ENCODE data around the gene ZRANB1. TPM values are rescaled to one million over a fixed set of nuclear protein-coding genes. Genes with fewer than 3 reads are reported as not detected.

The ZRANB1 gene
- polyA plus RNA-seq, 1 of the 3 experiments (the other 2 are of a cell fraction): 6.2 TPM

DNA sequence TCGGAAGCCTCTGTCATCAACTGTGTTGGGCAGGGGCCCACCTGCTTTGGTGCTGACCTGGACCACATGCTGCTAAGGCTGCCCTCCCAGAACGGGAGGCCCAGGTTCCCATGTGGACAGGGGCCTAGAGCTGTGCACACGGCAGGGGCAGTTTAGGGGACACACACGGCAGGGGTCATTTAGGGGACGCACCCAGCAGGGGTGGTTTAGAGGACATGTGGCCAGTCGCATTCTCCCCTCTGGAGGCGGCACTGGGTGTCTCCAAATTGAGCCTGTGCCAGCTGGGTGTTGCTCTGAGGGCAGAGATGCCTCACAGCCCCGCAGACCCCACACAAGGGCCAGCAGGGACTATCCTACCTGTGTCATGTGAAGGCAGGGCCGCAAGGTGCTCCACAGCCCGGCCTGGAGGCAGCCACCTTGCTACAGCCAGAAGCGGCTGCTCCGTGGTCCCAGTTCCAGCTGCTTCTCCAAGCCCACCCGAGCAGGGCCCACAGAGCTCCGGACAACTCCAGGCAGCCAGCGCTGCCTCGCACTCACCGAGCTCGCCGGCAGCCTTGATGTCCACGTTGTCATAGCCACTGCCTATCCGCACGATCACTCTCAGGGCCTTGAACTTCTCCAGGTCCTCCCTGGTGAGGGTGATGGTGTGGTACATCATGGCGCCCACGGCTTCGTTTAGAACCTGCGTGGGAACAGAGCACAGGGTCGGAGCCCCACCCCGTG lies 60.7 kb downstream of the ZRANB1 start:
- ChIA-PET CTCF (interaction anchor here (1.2 to 4.8 kb wide), 8 partner anchors 10 to 59 kb away, joined by 3 to 30 read pairs (median 10); no protein-coding TSS in a partner anchor), POLR2A (no interaction called here)
- peak overlapping the region in 1 of 2 experiments; percentile 94; a peak in 2 of 4 replicates for H3K27ac ChIP-seq (ENCODE audit: low read depth in 2 of 2, low read length in 1 of 2)
- no peak overlapping the region for H2AFZ ChIP-seq (ENCODE audit: low read depth)
- H3K9me2 ChIP-seq: no peaks in the 10 kb centered on the region
- H3K79me2 ChIP-seq (ENCODE audit: insufficient read depth): peaks cover 24% of the 10 kb centered on the region
- H3K9me3 ChIP-seq: no peaks in the 10 kb centered on the region
- peak; percentile 27 for DNase-seq
- peaks cover 45% of the 10 kb centered on the region for H4K20me1 ChIP-seq (ENCODE audit: insufficient read depth)
- no peak overlapping the region for H3K4me2 ChIP-seq
- WGBS (ENCODE audit: low lambda C conversion rate): 90% methylated on average over 14 of the region's 28 CpGs
- H3K4me1 ChIP-seq (ENCODE audit: control insufficient read depth in 1 of 2, insufficient read depth in 2 of 2, low read depth in 1 of 2, low read length in 1 of 2): peaks cover 0 to 93% of the 10 kb centered on the region in 2 experiments; a peak in 2 of 4 replicates
- TF ChIP-seq, protein P1, sequence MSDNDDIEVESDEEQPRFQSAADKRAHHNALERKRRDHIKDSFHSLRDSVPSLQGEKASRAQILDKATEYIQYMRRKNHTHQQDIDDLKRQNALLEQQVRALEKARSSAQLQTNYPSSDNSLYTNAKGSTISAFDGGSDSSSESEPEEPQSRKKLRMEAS (IDR thresholded peaks at IDR 0.05; ENCODE audit: low read depth): no peak
- no peaks in the 10 kb centered on the region for H3K27me3 ChIP-seq (ENCODE audit: insufficient read depth)
- H3F3A ChIP-seq (replicated peaks; ENCODE audit: insufficient read depth): no peaks in the 10 kb centered on the region
- peaks cover 0 to 60% of the 10 kb centered on the region in 2 experiments for H3K36me3 ChIP-seq (replicated peaks in 1 of 2; ENCODE audit: control insufficient read depth in 1 of 2, insufficient read depth in 2 of 2, low read length in 1 of 2)
- H3K9ac ChIP-seq: no peak overlapping the region
- no peak overlapping the region for H3K4me3 ChIP-seq (ENCODE audit: low read depth in 2 of 2, low read length in 1 of 2)

DNA sequence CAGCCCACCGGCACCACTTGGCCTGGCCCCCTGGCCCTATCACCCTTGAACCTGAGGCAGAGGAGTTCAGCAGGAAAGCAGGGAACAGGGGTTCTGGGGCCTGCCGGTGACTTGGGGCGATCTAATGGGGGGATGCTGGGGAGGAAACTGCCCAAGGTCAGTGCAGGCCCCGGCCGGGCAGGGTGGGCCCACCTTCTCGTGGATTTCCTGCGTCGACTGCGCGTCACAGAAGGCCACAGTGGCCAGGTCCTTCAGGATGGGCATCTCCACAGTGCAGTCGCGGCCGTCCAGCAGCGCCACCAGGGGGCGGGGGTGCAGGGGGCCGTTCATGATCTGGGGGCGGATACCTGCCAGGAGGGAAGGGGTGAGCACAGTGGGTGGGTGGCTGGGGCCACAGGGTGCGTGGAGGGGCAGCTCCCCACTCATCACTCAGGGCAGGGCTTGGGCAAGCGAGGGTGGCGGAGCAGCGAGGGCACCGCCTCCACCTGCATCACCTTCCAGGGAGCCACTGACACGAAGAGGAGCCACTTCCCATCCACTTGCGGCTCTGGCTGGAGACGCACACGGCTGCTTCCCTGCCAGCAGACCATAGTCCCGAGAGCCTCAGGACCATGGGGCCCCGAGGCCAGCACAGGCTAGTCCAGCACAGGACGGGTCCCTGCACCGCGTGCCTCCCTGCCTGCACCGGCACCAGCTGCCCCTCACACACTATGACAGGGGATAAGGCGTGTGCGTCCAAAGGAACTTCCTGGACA lies 61.4 kb downstream of the ZRANB1 start:
- DNase-seq: peak; percentile 36
- TF ChIP-seq ELF1 (IDR thresholded peaks at IDR 0.05): no peak
- TF ChIP-seq, protein P2, sequence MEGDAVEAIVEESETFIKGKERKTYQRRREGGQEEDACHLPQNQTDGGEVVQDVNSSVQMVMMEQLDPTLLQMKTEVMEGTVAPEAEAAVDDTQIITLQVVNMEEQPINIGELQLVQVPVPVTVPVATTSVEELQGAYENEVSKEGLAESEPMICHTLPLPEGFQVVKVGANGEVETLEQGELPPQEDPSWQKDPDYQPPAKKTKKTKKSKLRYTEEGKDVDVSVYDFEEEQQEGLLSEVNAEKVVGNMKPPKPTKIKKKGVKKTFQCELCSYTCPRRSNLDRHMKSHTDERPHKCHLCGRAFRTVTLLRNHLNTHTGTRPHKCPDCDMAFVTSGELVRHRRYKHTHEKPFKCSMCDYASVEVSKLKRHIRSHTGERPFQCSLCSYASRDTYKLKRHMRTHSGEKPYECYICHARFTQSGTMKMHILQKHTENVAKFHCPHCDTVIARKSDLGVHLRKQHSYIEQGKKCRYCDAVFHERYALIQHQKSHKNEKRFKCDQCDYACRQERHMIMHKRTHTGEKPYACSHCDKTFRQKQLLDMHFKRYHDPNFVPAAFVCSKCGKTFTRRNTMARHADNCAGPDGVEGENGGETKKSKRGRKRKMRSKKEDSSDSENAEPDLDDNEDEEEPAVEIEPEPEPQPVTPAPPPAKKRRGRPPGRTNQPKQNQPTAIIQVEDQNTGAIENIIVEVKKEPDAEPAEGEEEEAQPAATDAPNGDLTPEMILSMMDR (IDR thresholded peaks at IDR 0.05): peak; percentile 28
- no peak overlapping the region for H3K4me3 ChIP-seq (ENCODE audit: low read depth in 2 of 2, low read length in 1 of 2)
- peaks cover 0 to 96% of the 10 kb centered on the region in 2 experiments; a peak in 2 of 4 replicates for H3K4me1 ChIP-seq (ENCODE audit: control insufficient read depth in 1 of 2, insufficient read depth in 2 of 2, low read depth in 1 of 2, low read length in 1 of 2)
- CTCF ChIA-PET: interaction anchor here (1.2 to 4.3 kb wide), 5 partner anchors 11 to 58 kb away, joined by 4 to 15 read pairs (median 10); no protein-coding TSS in a partner anchor
- 93% methylated on average over 12 of the region's 34 CpGs for WGBS (ENCODE audit: low lambda C conversion rate)
- H4K20me1 ChIP-seq (ENCODE audit: insufficient read depth): peaks cover 53% of the 10 kb centered on the region
- POLR2A ChIA-PET: no interaction called here
- H3K9me2 ChIP-seq: no peaks in the 10 kb centered on the region
- H3K9me3 ChIP-seq: no peaks in the 10 kb centered on the region
- peak overlapping the region in 1 of 2 experiments; percentile 50; a peak in 1 of 4 replicates for H3K27ac ChIP-seq (ENCODE audit: low read depth in 2 of 2, low read length in 1 of 2)
- H3K36me3 ChIP-seq (replicated peaks in 1 of 2; ENCODE audit: control insufficient read depth in 1 of 2, insufficient read depth in 2 of 2, low read length in 1 of 2): peaks cover 0 to 54% of the 10 kb centered on the region in 2 experiments
- no peaks in the 10 kb centered on the region for H3K27me3 ChIP-seq (ENCODE audit: insufficient read depth)
- H2AFZ ChIP-seq (ENCODE audit: low read depth): no peak overlapping the region
- no peak overlapping the region for H3K4me2 ChIP-seq
- peaks cover 31% of the 10 kb centered on the region for H3K79me2 ChIP-seq (ENCODE audit: insufficient read depth)
- H3K9ac ChIP-seq: no peak overlapping the region
- no peaks in the 10 kb centered on the region for H3F3A ChIP-seq (replicated peaks; ENCODE audit: insufficient read depth)

DNA sequence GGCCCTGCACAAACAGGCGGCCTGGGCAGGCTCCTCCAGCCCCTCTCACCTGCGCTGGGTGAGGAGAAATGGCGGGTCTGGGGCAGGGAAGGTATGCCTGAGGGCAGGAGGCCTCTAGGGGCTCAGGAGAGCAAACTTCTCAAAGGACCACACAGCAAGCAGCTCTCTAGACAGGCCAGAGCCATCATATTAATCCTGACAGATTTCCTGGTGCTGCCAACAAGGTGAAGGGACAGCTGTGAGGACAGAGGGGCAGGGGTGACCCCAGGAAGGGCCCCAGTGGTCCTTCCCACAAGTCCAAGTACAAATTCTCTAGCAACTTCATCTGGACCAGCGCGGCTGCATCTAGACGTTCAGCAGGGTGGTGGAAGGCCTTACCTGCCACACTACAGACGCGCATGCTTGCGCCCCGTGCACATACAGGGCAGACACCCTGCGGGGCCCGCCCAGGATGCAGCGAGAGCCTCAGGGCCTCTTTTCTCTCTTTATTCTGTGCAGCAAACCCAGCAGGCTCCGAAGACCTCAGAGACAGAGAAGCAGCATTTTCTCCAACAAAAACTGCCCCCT lies 62.1 kb downstream of the ZRANB1 start:
- WGBS (ENCODE audit: low lambda C conversion rate): 95% methylated on average over 11 of the region's 14 CpGs
- peaks cover 57% of the 10 kb centered on the region for H4K20me1 ChIP-seq (ENCODE audit: insufficient read depth)
- POLR2A ChIA-PET: no interaction called here

More for the DNA sequence above, 62.1 kb downstream of the ZRANB1 start:
- no peak overlapping the region for H3K4me3 ChIP-seq (ENCODE audit: low read depth in 2 of 2, low read length in 1 of 2)
- CTCF ChIA-PET: interaction anchor here (1.2 to 4.3 kb wide), 2 partner anchors 44 to 57 kb away, joined by 5 to 15 read pairs; no protein-coding TSS in a partner anchor
- H3F3A ChIP-seq (replicated peaks; ENCODE audit: insufficient read depth): no peaks in the 10 kb centered on the region
- TF ChIP-seq MXI1 (IDR thresholded peaks at IDR 0.05; ENCODE audit: low read depth, low read length) (no peak), FOXM1 (IDR thresholded peaks at IDR 0.05; ENCODE audit: low read depth) (no peak), CHD2 (IDR thresholded peaks at IDR 0.05; ENCODE audit: low read length, partially characterized antibody) (no peak), GATA2 (CRISPR knock-in tag; IDR thresholded peaks at IDR 0.05) (no peak), MEF2A (IDR thresholded peaks at IDR 0.05; ENCODE audit: borderline replicate concordance, low read depth) (no peak)
- TF ChIP-seq, protein P3, sequence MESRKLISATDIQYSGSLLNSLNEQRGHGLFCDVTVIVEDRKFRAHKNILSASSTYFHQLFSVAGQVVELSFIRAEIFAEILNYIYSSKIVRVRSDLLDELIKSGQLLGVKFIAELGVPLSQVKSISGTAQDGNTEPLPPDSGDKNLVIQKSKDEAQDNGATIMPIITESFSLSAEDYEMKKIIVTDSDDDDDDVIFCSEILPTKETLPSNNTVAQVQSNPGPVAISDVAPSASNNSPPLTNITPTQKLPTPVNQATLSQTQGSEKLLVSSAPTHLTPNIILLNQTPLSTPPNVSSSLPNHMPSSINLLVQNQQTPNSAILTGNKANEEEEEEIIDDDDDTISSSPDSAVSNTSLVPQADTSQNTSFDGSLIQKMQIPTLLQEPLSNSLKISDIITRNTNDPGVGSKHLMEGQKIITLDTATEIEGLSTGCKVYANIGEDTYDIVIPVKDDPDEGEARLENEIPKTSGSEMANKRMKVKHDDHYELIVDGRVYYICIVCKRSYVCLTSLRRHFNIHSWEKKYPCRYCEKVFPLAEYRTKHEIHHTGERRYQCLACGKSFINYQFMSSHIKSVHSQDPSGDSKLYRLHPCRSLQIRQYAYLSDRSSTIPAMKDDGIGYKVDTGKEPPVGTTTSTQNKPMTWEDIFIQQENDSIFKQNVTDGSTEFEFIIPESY (IDR thresholded peaks at IDR 0.05; ENCODE audit: borderline replicate concordance, low read depth): no peak
- H3K27me3 ChIP-seq (ENCODE audit: insufficient read depth): no peaks in the 10 kb centered on the region
- no peak overlapping the region for H3K4me2 ChIP-seq
- DNase-seq: peak; percentile 31
- no peaks in the 10 kb centered on the region for H3K9me3 ChIP-seq
- no peaks in the 10 kb centered on the region for H3K9me2 ChIP-seq
- H3K36me3 ChIP-seq (replicated peaks in 1 of 2; ENCODE audit: control insufficient read depth in 1 of 2, insufficient read depth in 2 of 2, low read length in 1 of 2): peaks cover 0 to 51% of the 10 kb centered on the region in 2 experiments
- H3K4me1 ChIP-seq (ENCODE audit: control insufficient read depth in 1 of 2, insufficient read depth in 2 of 2, low read depth in 1 of 2, low read length in 1 of 2): peaks cover 0 to 95% of the 10 kb centered on the region in 2 experiments; a peak in 2 of 4 replicates
- peak overlapping the region in 1 of 2 experiments; percentile 50; a peak in 1 of 4 replicates for H3K27ac ChIP-seq (ENCODE audit: low read depth in 2 of 2, low read length in 1 of 2)
- H2AFZ ChIP-seq (ENCODE audit: low read depth): no peak overlapping the region
- H3K79me2 ChIP-seq (ENCODE audit: insufficient read depth): peaks cover 33% of the 10 kb centered on the region
- H3K9ac ChIP-seq: no peak overlapping the region

Data from SK-N-SH (cell line).